VCaP (cell line): ENCODE results near the gene TMEM243.

Source experiments
- H3K27ac ChIP-seq: fragments of 450-650 bp; 2 replicates; pipeline ENCODE4 v1.5.1; 2017
- TF ChIP-seq, protein P1 (sequence below): fragments of 450-650 bp; conservative IDR thresholded peaks from 2 replicates; pipeline ENCODE4 v1.5.1; 2017; ENCODE audit warnings: mild to moderate bottlenecking, moderate library complexity

The TMEM243 gene

DNA sequence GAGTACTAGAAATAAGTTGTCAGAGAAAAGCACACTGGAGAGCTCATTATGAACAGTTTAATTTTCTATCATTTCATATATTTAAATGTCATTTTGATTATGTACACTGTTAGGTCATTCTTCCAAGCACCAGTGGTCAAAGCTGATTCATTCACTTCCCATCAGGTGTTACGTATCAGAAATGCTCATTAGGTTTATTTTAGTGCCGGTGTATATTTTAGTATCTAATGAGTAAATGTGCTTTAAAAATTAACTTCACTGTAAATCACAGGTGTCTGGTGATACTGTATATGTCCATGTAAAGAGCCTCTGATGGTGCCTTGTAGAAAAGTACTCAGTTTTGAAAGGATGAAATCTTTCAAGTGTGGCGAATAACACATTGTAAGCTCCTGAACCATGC lies 63.7 kb downstream of the TMEM243 start:
- peak overlapping the region; percentile 98; the same call in 1 of the 2 replicates for H3K27ac ChIP-seq
- TF ChIP-seq, protein P1, sequence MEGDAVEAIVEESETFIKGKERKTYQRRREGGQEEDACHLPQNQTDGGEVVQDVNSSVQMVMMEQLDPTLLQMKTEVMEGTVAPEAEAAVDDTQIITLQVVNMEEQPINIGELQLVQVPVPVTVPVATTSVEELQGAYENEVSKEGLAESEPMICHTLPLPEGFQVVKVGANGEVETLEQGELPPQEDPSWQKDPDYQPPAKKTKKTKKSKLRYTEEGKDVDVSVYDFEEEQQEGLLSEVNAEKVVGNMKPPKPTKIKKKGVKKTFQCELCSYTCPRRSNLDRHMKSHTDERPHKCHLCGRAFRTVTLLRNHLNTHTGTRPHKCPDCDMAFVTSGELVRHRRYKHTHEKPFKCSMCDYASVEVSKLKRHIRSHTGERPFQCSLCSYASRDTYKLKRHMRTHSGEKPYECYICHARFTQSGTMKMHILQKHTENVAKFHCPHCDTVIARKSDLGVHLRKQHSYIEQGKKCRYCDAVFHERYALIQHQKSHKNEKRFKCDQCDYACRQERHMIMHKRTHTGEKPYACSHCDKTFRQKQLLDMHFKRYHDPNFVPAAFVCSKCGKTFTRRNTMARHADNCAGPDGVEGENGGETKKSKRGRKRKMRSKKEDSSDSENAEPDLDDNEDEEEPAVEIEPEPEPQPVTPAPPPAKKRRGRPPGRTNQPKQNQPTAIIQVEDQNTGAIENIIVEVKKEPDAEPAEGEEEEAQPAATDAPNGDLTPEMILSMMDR: no peak

- TF ChIP-seq, protein P1: no peak
- H3K27ac ChIP-seq: peak overlapping the region; percentile 98
Measured at GRCh38 chr7:87154569-87154968, 65.0 kb downstream of the TMEM243 start.

- TF ChIP-seq, protein P1: no peak
- peak overlapping the region; percentile 98 for H3K27ac ChIP-seq
Measured at GRCh38 chr7:87154166-87154565, 65.4 kb downstream of the TMEM243 start.

GRCh38 chr7:87152897-87153641 lies 66.5 kb downstream of the TMEM243 start:
- H3K27ac ChIP-seq: peak overlapping the region; percentile 98
- TF ChIP-seq, protein P1: no peak

GRCh38 chr7:87152112-87152896 lies 67.2 kb downstream of the TMEM243 start, which contains the start of gene DMTF1:
Gene DMTF1, plus strand, starts transcription at chr7:87152453. Its CDS starts 12,489 bp downstream, at chr7:87164942.
- peak within 1 kb of the TSS; percentile 98 for H3K27ac ChIP-seq
- TF ChIP-seq, protein P1: no peak

- H3K27ac ChIP-seq: peak overlapping the region; percentile 98
- TF ChIP-seq, protein P1: no peak
Measured at GRCh38 chr7:87151729-87152111, 67.8 kb downstream of the TMEM243 start.

DNA sequence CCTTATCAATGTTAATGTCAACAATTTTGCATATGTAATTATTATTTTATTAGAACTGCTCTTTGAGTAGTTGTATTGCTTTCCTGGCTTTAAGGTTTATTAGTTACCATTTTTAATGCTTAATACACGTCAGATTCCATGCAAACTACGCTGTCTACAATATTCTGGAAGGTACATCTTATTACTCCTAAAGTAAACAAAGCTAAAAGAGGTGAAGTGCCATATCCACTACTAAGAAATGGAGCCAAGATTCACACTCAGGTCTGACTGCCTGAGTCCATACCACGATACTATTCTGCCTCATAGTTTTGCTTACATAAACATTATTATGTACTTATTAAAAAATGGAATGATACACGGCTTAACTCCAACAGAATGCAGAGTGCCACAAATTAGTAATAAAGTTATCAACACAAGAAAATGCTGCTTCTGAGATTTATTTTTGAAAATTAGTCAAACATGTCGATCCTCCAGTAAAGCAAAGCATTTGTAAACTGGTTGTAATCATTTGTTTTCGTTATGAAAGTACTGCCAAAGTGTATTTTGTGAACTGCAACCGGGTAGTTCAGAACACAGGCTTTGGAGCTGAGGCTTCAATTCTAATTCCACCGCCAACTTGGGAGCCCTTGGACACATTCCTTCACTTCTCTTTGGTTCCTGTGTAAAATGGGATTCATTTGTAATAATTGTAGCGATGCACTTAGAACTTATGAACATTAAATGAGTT lies 68.4 kb downstream of the TMEM243 start:
- peak overlapping the region; percentile 98 for H3K27ac ChIP-seq
- TF ChIP-seq, protein P1: no peak
